CD4-positive, alpha-beta T cell treated with Interferon gamma for 1 hour (primary cell): ENCODE data around the gene ST6GALNAC3.
"Not testable (repeated sequence)": the region's sequence is repeated elsewhere in the genome, so short reads cannot be mapped to it uniquely, and the experiment has no call there.

Experiments
- DNase-seq: peaks from one replicate; pipeline ENCODE4 v3.0.0-alpha.2; 2020

Gene ST6GALNAC3

GRCh38 chr1:76292418-76293184, 218.1 kb downstream of the ST6GALNAC3 start:
- no peak for DNase-seq

- no peak for DNase-seq
Observed at GRCh38 chr1:76293831-76294230, 219.3 kb downstream of the ST6GALNAC3 start.

- no peak for DNase-seq
Observed at GRCh38 chr1:76294482-76295194, 220.1 kb downstream of the ST6GALNAC3 start.

GRCh38 chr1:76298399-76298798, 223.9 kb downstream of the ST6GALNAC3 start:
- no peak for DNase-seq

GRCh38 chr1:76299036-76299435, 224.5 kb downstream of the ST6GALNAC3 start:
- DNase-seq = no peak

- no peak for DNase-seq
Observed at GRCh38 chr1:76300556-76300955, 226.0 kb downstream of the ST6GALNAC3 start.

GRCh38 chr1:76302711-76303339, 228.3 kb downstream of the ST6GALNAC3 start:
- no peak for DNase-seq

- DNase-seq = no peak
Observed at GRCh38 chr1:76303340-76303717, 228.8 kb downstream of the ST6GALNAC3 start.

- DNase-seq = no peak
Observed at GRCh38 chr1:76313304-76313703, 238.8 kb downstream of the ST6GALNAC3 start.

- no peak for DNase-seq
Observed at GRCh38 chr1:76314730-76315129, 240.2 kb downstream of the ST6GALNAC3 start.

- DNase-seq = no peak
Observed at GRCh38 chr1:76317299-76317900, 242.9 kb downstream of the ST6GALNAC3 start.

GRCh38 chr1:76330991-76331603, 256.6 kb downstream of the ST6GALNAC3 start:
- DNase-seq = peak; percentile 28

- DNase-seq = no peak
Observed at GRCh38 chr1:76335882-76336281, 261.3 kb downstream of the ST6GALNAC3 start.

- no peak for DNase-seq
Observed at GRCh38 chr1:76336931-76337371, 262.4 kb downstream of the ST6GALNAC3 start.

- no peak for DNase-seq
Observed at GRCh38 chr1:76337542-76338219, 263.1 kb downstream of the ST6GALNAC3 start.

- no peak for DNase-seq
Observed at GRCh38 chr1:76340056-76340455, 265.5 kb downstream of the ST6GALNAC3 start.

- not testable (repeated sequence) for DNase-seq
Observed at GRCh38 chr1:76341816-76342215, 267.3 kb downstream of the ST6GALNAC3 start.

- DNase-seq = no peak
Observed at GRCh38 chr1:76343356-76343755, 268.8 kb downstream of the ST6GALNAC3 start.

- no peak for DNase-seq
Observed at GRCh38 chr1:76351655-76352054, 277.1 kb downstream of the ST6GALNAC3 start.

- DNase-seq = no peak
Observed at GRCh38 chr1:76352741-76353435, 278.3 kb downstream of the ST6GALNAC3 start.

- DNase-seq = no peak
Observed at GRCh38 chr1:76354236-76354635, 279.7 kb downstream of the ST6GALNAC3 start.

GRCh38 chr1:76366726-76367125, 292.2 kb downstream of the ST6GALNAC3 start:
- DNase-seq = no peak
